ENCODE data around the gene BRIP1. TPM values are rescaled to one million over a fixed set of nuclear protein-coding genes. Genes with fewer than 3 reads are reported as not detected.

The BRIP1 gene
- total RNA-seq, 3 donors from 2014 or later, result 0.89 to 7.4 (median 3.2) TPM

- Histone ChIP-seq H3K36me3 (ENCODE audit: low read depth) (no peaks in the 10 kb centered on the region), H3K4me1 (ENCODE audit: low read depth) (no peaks in the 10 kb centered on the region), H3K4me3 (no peak overlapping the region), H3K9me3 (peaks cover 15% of the 10 kb centered on the region)
- TF ChIP-seq, protein P1, sequence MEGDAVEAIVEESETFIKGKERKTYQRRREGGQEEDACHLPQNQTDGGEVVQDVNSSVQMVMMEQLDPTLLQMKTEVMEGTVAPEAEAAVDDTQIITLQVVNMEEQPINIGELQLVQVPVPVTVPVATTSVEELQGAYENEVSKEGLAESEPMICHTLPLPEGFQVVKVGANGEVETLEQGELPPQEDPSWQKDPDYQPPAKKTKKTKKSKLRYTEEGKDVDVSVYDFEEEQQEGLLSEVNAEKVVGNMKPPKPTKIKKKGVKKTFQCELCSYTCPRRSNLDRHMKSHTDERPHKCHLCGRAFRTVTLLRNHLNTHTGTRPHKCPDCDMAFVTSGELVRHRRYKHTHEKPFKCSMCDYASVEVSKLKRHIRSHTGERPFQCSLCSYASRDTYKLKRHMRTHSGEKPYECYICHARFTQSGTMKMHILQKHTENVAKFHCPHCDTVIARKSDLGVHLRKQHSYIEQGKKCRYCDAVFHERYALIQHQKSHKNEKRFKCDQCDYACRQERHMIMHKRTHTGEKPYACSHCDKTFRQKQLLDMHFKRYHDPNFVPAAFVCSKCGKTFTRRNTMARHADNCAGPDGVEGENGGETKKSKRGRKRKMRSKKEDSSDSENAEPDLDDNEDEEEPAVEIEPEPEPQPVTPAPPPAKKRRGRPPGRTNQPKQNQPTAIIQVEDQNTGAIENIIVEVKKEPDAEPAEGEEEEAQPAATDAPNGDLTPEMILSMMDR (IDR thresholded peaks at IDR 0.05), result no peak
- ATAC-seq (no peak), DNase-seq (no peak)
- intact Hi-C loops (cut with DNase I, micrococcal nuclease), result no loop called here
These were observed 92.4 kb downstream of the BRIP1 start for GRCh38 chr17:61770752-61771533.

- no peak for ATAC-seq
These were observed 93.3 kb downstream of the BRIP1 start for GRCh38 chr17:61770043-61770442.

DNA sequence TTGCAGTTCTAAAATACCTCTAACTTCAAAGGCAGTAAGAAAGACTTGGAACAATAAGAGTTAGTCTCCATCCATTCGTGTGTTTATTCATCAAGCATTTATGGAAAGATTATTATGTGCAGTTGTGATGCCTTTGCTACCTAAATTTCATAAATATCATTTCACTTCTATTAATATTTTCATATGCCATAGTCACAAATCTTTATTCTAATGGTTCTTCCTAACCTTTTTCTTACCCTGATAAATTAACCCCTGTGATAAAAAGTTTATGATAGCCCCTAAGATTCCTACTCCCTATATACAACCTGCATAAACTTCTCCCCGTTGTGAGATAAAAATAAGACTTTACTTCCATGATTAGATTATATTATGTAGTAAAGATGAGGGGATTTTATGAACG lies 94.9 kb downstream of the BRIP1 start:
- DNase-seq (no peak), ATAC-seq (no peak)
- Histone ChIP-seq H3K9me3 (peaks cover 15% of the 10 kb centered on the region), H3K4me1 (ENCODE audit: low read depth) (no peaks in the 10 kb centered on the region), H3K36me3 (ENCODE audit: low read depth) (no peaks in the 10 kb centered on the region), H3K4me3 (no peak overlapping the region)
- TF ChIP-seq, protein P1 (IDR thresholded peaks at IDR 0.05), result no peak
- intact Hi-C loops (cut with DNase I, micrococcal nuclease), result no loop called here

More at GRCh38 chr17:61770043-61770442, 93.3 kb downstream of the BRIP1 start:
- Histone ChIP-seq H3K9me3 (peaks cover 15% of the 10 kb centered on the region), H3K36me3 (ENCODE audit: low read depth) (no peaks in the 10 kb centered on the region), H3K4me3 (no peak overlapping the region), H3K4me1 (ENCODE audit: low read depth) (no peaks in the 10 kb centered on the region)
- intact Hi-C loops (cut with DNase I, micrococcal nuclease), result no loop called here
- TF ChIP-seq, protein P1 (IDR thresholded peaks at IDR 0.05), result no peak
- no peak for DNase-seq

DNA sequence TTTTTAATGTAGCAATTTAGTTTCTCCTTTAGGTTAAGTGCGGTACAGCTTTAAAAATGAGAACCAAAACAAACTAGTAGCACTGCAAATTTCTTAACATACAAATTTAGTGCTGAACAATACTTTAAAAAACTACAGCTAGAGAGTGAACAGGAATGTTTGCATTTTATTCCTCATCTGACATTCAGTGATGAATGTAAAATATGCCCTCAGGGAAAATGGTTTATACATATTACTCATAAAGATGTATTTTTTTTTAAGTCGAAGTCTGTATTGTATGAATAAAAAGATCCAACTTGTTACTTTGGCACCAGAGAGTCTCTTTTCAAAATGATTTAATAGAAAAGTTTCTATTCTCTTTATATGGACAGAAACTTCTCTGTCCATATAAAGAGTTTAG lies 96.8 kb downstream of the BRIP1 start:
- DNase-seq, result no peak
- no peaks in the 10 kb centered on the region for H3K36me3 ChIP-seq (ENCODE audit: low read depth)
- no peak for ATAC-seq
- intact Hi-C loops (cut with DNase I, micrococcal nuclease), result no loop called here
- TF ChIP-seq, protein P1 (IDR thresholded peaks at IDR 0.05), result no peak
- H3K4me1 ChIP-seq (ENCODE audit: low read depth), result no peaks in the 10 kb centered on the region
- H3K9me3 ChIP-seq, result peaks cover 15% of the 10 kb centered on the region
- H3K4me3 ChIP-seq, result no peak overlapping the region

DNA sequence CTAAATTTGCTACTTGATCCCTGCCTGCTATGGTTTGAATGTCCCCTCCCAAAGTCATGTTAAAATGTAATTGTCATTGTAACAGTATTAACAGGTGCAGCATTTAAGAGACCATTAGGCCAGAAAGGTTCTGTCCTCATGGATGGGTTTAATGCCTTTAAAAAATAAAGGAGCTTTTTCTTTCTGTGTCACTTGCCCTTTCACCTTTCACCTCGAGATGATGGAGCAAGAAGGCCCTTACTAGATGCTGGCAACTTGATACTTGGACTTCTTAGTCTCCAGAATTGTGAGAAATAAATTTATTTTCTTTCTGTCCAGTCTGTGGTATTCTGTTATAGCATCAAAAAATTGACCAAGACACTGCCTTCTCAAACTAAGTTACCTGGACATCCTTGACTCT lies 98.5 kb downstream of the BRIP1 start:
- no peaks in the 10 kb centered on the region for H3K9me3 ChIP-seq
- TF ChIP-seq, protein P1 (IDR thresholded peaks at IDR 0.05), result no peak
- ATAC-seq (no peak), DNase-seq (no peak)
- no peaks in the 10 kb centered on the region for H3K36me3 ChIP-seq (ENCODE audit: low read depth)
- intact Hi-C loops (cut with DNase I, micrococcal nuclease), result no loop called here
- no peak overlapping the region for H3K4me3 ChIP-seq
- no peaks in the 10 kb centered on the region for H3K4me1 ChIP-seq (ENCODE audit: low read depth)

Data from mucosa of descending colon (tissue), 3 donors.